Suprapubic skin (tissue), 4 donors: ENCODE results near the gene CLASP1. TPM values are rescaled to one million over a fixed set of nuclear protein-coding genes. Genes with fewer than 3 reads are reported as not detected.

ENCODE experiments used
- DNase-seq, 2 donors: peaks; one replicate each; pipeline ENCODE4 v3.0.0-alpha.2; 2019; ENCODE audit warnings: low spot score in 2 of 2
- H3K27ac ChIP-seq: fragments of 200-600 bp; sonication (generic); one replicate; pipeline ENCODE4 v1.5.1; 2019
- H3K27me3 ChIP-seq: fragments of 200-600 bp; sonication (generic); one replicate; pipeline ENCODE4 v1.5.1; 2019
- H3K36me3 ChIP-seq: fragments of 200-600 bp; sonication (generic); one replicate; pipeline ENCODE4 v1.5.1; 2019
- H3K4me1 ChIP-seq: fragments of 200-600 bp; sonication (generic); one replicate; pipeline ENCODE4 v1.5.1; 2019
- H3K4me3 ChIP-seq: fragments of 200-600 bp; sonication (generic); one replicate; pipeline ENCODE4 v1.5.1; 2019; ENCODE audit warnings: mild to moderate bottlenecking
- H3K9me3 ChIP-seq: fragments of 200-600 bp; sonication (generic); one replicate; pipeline ENCODE4 v1.5.1; 2019
- EP300 ChIP-seq: sonication (generic); formaldehyde crosslinking; IDR thresholded peaks from one replicate; pipeline ENCODE4 v1.6.1; 2017; ENCODE audit warnings: antibody characterized with exemption
- POLR2A ChIP-seq, 2 donors: fragments of 450-650 bp; IDR thresholded peaks; one replicate each; pipeline ENCODE4 v1.6.1; 2017; ENCODE audit warnings: antibody characterized with exemption in 2 of 2, mild to moderate bottlenecking in 2 of 2, moderate library complexity in 2 of 2
- POLR2AphosphoS5 ChIP-seq, 3 donors: sonication (generic); formaldehyde crosslinking; IDR thresholded peaks; one replicate each; pipeline ENCODE4 v1.6.1; 2017; ENCODE audit warnings: antibody characterized with exemption in 3 of 3
- WGBS: methylation state at CpG from one replicate; pipeline ENCODE4 v1.1.5; 2018; 5-methylcytosine and 5-hydroxymethylcytosine counted together
- total RNA-seq, 4 donors: library from RNA; depleted of rRNA; stranded (reverse); fragments of >200 nt; gene quantifications; one replicate each; pipeline ENCODE4 v1.1.0, GENCODE V29; 2016
- TF ChIP-seq, protein P1 (sequence below), 2 donors: fragments of 200-600 bp in 1 of 2; fragments of 450-650 bp in 1 of 2; sonication (generic) in 1 of 2; IDR thresholded peaks; one replicate each; pipeline ENCODE4 v1.5.1; 2016 to 2019; ENCODE audit warnings: antibody characterized with exemption in 2 of 2, mild to moderate bottlenecking in 1 of 2, moderate library complexity in 1 of 2

Gene CLASP1
- total RNA-seq, 4 donors from 2014 or later: 53.3 to 99.5 (median 67.6) TPM

DNA sequence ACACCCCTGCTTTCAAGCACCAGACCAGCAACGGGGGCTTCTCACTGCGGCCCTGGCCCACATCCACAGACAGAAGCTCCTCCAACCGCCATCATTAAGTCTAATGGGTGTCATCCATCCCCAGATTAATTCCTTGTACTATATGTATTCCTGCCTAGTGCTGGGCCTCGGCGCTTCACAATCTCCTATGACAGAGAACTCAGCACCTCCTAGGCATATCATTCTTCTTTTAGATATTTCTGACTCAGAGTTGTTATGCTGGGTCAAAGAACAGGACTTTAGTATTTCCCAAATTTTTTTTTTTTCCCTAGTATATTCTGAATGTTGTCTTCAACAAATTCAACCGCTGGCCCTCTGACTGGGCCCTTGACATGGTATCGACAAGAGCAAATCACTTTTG is 281.1 kb downstream of the CLASP1 start:
- no peak for DNase-seq
- H3K4me3 ChIP-seq: no peak overlapping the region
- no peaks in the 10 kb centered on the region for H3K9me3 ChIP-seq
- H3K36me3 ChIP-seq: peaks cover 59% of the 10 kb centered on the region
- WGBS: 95% methylated on average over 7 of the region's 7 CpGs
- peaks cover 13% of the 10 kb centered on the region for H3K4me1 ChIP-seq
- no peak overlapping the region for H3K27ac ChIP-seq
- no peaks in the 10 kb centered on the region for H3K27me3 ChIP-seq
- TF ChIP-seq, protein P1, sequence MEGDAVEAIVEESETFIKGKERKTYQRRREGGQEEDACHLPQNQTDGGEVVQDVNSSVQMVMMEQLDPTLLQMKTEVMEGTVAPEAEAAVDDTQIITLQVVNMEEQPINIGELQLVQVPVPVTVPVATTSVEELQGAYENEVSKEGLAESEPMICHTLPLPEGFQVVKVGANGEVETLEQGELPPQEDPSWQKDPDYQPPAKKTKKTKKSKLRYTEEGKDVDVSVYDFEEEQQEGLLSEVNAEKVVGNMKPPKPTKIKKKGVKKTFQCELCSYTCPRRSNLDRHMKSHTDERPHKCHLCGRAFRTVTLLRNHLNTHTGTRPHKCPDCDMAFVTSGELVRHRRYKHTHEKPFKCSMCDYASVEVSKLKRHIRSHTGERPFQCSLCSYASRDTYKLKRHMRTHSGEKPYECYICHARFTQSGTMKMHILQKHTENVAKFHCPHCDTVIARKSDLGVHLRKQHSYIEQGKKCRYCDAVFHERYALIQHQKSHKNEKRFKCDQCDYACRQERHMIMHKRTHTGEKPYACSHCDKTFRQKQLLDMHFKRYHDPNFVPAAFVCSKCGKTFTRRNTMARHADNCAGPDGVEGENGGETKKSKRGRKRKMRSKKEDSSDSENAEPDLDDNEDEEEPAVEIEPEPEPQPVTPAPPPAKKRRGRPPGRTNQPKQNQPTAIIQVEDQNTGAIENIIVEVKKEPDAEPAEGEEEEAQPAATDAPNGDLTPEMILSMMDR (IDR thresholded peaks at IDR 0.05): no peak
- TF ChIP-seq POLR2A (IDR thresholded peaks at IDR 0.05): no peak
- TF ChIP-seq POLR2AphosphoS5 (IDR thresholded peaks at IDR 0.05): no peak
- no peak for TF ChIP-seq EP300

DNA sequence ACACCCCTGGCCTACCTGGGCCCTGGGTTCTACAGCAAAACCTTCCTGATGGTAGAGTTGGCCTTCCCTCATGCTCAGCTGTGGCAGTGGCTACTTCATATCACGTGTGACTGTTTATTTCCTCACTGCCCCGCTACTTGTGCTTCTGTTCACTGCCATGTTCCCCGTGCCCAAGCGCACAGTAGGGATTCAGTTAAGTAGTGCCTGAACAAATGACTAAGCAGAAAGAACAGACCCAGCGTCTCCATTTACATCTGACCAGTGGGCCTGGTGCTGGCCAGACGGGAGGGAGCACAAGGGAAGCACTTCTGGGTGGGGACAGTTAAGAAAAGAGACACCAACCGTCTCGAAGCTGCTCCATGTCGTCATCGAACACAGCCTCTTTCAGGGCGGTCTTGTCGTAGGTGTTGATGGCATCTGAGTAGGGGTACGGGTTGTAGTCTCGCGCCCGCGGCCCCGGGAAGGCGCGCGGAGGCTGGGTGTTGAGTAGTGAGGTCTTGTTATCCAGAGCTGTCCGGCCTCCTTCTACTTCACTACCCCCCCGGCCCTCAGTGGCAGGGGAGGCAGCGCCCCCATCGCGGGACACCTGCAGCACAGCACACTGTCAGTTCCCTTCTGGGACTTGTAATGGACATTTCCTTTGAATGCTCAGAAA is 281.9 kb downstream of the CLASP1 start:
- Histone ChIP-seq H3K27ac (no peak overlapping the region), H3K27me3 (no peaks in the 10 kb centered on the region), H3K9me3 (no peaks in the 10 kb centered on the region), H3K4me3 (no peak overlapping the region), H3K36me3 (peaks cover 60% of the 10 kb centered on the region), H3K4me1 (peaks cover 13% of the 10 kb centered on the region)
- DNase-seq: no peak
- 95% methylated on average over 26 of the region's 26 CpGs for WGBS
- TF ChIP-seq POLR2A (IDR thresholded peaks at IDR 0.05) (no peak), POLR2AphosphoS5 (IDR thresholded peaks at IDR 0.05) (no peak), EP300 (no peak)
- TF ChIP-seq, protein P1 (IDR thresholded peaks at IDR 0.05): no peak

DNA sequence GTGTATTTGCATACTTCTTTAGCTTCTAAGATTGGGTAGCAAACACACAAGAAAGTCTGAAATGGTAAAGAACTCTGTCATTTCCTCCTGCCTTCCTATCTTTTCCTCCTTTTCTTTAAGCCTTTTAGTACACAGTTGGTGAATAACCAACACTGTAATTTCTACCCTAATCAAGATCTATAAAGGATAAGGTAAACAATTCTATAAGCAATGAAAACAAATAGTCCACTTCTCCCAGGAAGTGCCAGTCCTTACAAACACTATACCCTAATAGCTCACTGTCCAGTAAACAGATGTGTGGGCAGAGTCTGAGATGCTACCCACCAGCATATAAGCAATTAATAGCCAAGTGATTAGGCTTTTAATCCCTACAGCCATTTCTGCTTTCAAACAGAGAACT is 283.2 kb downstream of the CLASP1 start:
- TF ChIP-seq EP300: no peak
- TF ChIP-seq, protein P1 (IDR thresholded peaks at IDR 0.05): no peak
- Histone ChIP-seq H3K36me3 (peaks cover 62% of the 10 kb centered on the region), H3K27me3 (no peaks in the 10 kb centered on the region), H3K27ac (no peak overlapping the region), H3K4me1 (peaks cover 16% of the 10 kb centered on the region), H3K4me3 (no peak overlapping the region), H3K9me3 (no peaks in the 10 kb centered on the region)
- no peak for DNase-seq

DNA sequence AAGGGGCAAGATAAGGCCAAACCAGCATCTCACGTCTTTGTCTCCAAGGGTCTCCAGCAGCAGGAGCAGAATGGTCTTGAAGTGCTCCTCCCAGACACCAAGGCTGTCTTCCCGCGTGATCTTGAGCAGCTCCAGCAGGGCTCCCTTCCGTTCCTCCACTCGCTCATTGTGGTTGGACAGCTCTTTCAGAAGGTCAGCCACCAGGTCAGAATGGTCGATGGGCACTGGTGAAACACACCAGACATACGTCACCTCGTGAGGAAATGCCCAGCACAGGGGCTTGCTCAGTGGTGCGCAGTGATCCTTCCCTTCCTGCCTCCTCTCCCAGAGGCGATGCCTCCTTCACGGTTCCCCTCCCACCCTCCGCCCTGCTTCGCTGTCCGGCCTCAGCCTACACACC is 284.2 kb downstream of the CLASP1 start:
- no peaks in the 10 kb centered on the region for H3K9me3 ChIP-seq
- no peak for DNase-seq
- H3K4me1 ChIP-seq: peaks cover 21% of the 10 kb centered on the region
- no peaks in the 10 kb centered on the region for H3K27me3 ChIP-seq
- WGBS: 94% methylated on average over 14 of the region's 14 CpGs
- no peak for TF ChIP-seq POLR2A (IDR thresholded peaks at IDR 0.05)
- TF ChIP-seq, protein P1 (IDR thresholded peaks at IDR 0.05): no peak
- no peak for TF ChIP-seq EP300
- no peak for TF ChIP-seq POLR2AphosphoS5 (IDR thresholded peaks at IDR 0.05)
- no peak overlapping the region for H3K4me3 ChIP-seq
- H3K27ac ChIP-seq: no peak overlapping the region
- H3K36me3 ChIP-seq: peaks cover 55% of the 10 kb centered on the region

DNA sequence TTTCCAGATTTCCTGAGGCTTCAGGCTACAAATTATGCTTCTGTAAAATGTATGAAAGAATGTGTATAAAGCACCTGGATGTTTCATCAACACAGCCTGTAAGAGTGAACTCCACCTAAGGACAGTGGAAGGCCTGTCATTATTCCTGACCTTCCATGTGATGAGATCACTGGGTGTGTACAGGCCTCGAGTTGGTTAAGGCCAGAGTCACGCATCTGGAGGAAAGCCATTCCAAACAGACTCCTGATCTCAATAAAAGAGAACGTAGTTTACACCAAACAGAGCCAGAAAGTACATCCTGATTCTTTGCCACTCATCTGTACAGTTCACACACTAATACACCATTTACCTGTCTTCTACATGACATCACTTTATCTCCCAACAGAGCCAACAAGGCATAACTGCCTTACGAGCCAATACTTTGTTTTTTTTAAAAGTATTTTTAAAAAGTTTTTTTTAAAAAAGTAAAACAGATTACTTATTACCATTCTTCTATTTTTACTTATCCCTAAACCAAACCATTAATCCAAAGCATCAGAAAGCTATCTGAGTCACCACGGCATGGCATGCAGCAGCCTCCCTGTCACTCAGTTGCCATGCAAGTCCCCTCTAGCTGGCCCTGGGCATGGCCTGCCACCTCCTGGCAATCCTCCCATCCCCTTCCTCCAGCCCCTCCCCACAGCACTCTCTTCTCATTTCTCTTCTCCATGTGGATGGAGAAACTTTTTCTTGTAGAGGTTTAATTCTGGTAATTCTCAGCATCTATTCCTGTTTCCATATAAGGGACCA is 285.4 kb downstream of the CLASP1 start:
- Histone ChIP-seq H3K4me3 (no peak overlapping the region), H3K9me3 (no peaks in the 10 kb centered on the region), H3K4me1 (peaks cover 21% of the 10 kb centered on the region), H3K27me3 (no peaks in the 10 kb centered on the region), H3K36me3 (peaks cover 56% of the 10 kb centered on the region), H3K27ac (peak overlapping the region; percentile 76)
- DNase-seq: no peak
- no peak for TF ChIP-seq EP300
- TF ChIP-seq POLR2A (IDR thresholded peaks at IDR 0.05): no peak
- TF ChIP-seq, protein P1 (IDR thresholded peaks at IDR 0.05): no peak
- TF ChIP-seq POLR2AphosphoS5 (IDR thresholded peaks at IDR 0.05): no peak
- WGBS: 31% methylated on average over 5 of the region's 5 CpGs
